Hematopoietic multipotent progenitor cell (in vitro differentiated cells): ENCODE results near the gene ASTN2. TPM values are rescaled to one million over a fixed set of nuclear protein-coding genes. Genes with fewer than 3 reads are reported as not detected.
A peak's percentile ranks its signal among the peaks of the same experiment; 100 is the strongest.

ENCODE experiments used
- DNase-seq, 3 donors: peaks; one replicate each; pipeline ENCODE4 v3.0.0-alpha.2; 2011 to 2015; ENCODE audit warnings: low read depth in 2 of 3, low spot score in 2 of 3
- total RNA-seq: library from RNA; depleted of rRNA; stranded (reverse); fragments of >200 nt; gene quantifications from one replicate; pipeline ENCODE4 v1.2.3, GENCODE V29; 2012

ASTN2 gene
- total RNA-seq, 1 donor = 1.3 TPM

DNA sequence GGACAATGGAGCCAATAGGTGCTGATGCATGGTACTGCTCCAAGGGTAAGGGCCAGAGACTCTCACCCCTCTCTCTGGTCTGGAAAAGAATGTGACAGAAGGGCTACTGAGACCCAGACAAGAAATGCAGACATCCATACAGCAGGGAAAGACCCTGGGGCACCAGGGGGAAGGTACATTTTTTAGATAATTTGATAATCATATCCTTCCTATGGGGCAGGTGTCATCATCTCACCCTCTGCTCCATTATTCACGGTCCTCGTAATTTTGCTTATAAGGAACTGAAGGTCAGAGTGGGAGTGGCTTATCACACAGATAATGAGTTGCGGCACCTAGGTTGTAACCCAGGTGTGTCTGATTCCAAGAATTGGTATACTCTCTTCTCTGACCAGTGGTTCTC is 637.7 kb downstream of the ASTN2 start:
- DNase-seq = no peak

- no peak for DNase-seq
Measured at GRCh38 chr9:116774421-116775180, 640.3 kb downstream of the ASTN2 start.

GRCh38 chr9:116767219-116767618 is 647.6 kb downstream of the ASTN2 start:
- DNase-seq = no peak

- DNase-seq = no peak
Measured at GRCh38 chr9:116765011-116765410, 649.8 kb downstream of the ASTN2 start.

DNA sequence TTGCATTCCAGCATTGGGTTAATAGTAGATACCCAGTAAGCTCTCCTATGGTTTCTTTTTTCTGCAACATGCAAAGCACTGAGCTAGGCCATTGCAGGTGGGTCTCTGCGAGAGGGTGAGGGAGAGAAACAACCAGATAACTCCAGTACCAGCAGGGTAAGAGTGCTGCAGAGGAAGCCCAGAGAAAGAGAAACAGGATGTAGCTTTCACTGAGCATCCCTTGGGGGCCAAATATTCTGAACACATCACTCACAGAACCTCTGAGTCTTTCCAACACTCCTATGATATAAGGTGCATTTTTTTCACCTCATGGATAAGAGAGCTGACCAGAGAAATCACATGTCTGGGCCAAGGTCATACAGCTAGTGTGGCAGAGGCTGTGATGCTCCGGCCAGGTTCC is 651.1 kb downstream of the ASTN2 start:
- no peak for DNase-seq

- no peak for DNase-seq
Measured at GRCh38 chr9:116760636-116761035, 654.2 kb downstream of the ASTN2 start.

DNA sequence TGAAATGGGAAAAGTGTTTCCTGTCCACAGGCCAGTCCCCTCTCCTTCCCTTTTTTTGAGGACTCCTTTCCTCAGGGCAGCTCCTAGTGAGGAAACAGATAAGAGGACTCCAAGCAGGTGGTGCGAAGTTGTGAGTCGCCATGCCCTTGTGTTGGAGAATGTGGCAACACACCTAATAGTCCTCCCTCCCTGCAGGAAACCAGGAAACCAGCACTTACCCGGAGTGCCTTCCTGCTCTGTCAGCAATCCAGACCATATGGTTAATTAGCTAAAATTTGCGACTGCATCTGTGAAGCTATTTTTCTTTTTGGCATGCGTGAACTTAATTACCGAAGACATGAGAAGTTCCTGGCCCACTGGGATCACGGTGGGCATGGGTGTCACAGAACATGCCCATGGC is 657.8 kb downstream of the ASTN2 start:
- no peak for DNase-seq

GRCh38 chr9:116753389-116753788 is 661.5 kb downstream of the ASTN2 start:
- DNase-seq = no peak

DNA sequence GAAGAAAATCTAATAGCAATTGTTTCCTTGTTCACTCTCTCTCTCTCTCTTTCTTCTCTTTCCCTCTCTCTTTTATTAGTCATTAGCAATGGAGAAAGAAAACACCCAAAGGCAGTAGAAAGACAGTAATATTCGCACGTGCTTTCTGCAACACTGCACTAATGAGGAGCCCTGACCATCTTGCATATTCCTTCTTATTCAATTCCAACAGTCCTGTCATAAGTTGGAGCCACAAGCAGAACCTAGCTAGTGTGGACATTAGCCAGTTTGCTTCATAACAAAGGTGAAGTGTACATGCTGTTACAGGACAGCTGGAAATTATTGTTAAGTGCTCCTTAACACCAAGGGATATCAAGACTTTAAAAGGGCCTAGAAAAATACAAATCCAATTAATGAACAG is 664.3 kb downstream of the ASTN2 start:
- DNase-seq = no peak

DNA sequence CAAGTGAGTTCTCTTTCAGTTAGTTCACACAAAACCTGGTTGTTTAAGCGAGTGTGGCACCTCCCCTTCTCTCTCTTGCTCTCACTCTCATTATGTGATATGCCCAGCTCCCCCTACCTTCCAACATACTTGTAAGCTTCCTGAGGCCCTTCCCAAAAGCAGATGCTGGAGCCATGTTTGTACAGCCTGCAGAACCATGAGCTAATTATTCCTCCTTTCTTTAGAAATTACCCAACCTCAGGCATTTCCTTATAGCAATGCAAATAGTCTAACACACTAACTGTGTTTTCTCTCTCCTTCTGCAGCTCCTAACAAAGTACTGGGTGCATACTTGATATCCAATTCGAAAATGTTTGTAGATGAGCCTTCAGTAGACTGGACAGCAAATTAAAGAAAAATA is 665.1 kb downstream of the ASTN2 start:
- no peak for DNase-seq

DNA sequence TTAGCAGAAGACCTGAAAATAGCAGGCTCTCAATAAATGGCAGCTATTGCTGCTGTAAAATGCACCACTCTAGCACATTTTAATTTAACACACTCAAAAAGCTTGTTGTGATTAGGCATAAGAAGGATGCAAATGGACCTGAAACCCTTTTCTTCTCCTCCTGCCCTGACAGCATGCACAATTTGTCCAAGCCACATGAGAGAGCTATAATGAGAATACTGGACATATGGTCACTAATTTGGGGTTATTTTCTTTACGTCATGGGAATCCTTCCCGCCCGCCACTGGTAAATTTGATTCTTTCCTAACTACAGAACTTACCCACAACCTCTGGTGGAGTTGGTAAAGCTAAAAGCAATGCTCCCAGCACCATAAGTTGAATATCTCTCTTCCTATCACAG is 665.7 kb downstream of the ASTN2 start:
- no peak for DNase-seq

DNA sequence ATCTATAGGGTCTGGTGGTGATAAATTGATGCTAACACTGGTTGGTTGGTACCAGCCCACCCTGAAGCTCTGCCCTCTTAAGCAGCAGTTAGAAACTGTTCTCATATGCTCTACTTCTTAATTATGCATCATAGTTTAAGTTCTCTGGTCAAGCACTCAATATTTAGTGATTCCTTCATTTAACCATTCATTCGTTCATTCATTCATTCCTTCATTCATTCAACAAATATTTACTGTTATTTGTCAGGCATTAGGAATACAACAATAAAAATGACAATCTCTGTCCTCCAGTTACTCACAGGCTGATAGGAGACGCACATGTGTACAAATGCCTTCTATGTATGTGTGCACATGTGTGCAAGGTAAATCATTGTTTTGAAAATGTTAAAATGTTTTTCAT is 673.1 kb downstream of the ASTN2 start:
- no peak for DNase-seq

- DNase-seq = no peak
Measured at GRCh38 chr9:116741086-116741740, 673.6 kb downstream of the ASTN2 start.

- peak in 2 of 3 donors; percentile 57 to 79 for DNase-seq
Measured at GRCh38 chr9:116737152-116737546, 677.7 kb downstream of the ASTN2 start.

DNA sequence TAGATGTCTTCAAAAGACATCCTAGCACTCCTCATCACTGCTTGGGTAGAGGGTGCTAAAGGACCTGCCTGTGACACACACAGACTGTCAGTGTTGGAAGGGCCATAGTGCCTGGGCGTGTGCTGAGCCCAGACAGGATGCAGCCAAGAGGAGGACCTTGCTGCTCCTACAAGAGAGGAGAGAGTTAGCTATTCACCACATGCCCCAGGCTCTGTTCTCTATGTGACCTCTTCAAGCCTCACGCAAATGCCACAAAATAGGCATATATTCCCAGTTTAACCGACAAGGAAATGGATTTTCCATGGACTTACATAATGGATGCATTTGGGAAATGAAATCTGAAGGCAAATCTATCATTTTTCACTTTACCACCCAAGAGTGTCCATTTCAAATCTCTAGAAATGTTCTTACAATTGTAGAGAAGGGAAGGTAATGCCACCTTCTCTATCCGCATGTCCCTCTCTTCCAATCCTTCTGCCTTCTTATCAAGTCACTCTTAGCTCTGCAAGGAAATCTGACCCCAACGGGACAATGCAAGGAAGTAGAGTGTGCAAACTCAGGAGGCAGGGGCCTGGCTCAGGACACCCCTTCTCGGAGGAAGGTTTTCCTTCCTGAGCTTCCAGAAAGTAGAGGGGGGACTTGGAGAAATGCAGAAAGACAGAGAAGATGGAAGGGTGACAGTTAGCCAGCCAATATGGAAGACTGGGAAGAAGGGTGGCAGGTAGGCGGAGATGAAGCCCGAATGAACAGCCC is 678.3 kb downstream of the ASTN2 start:
- DNase-seq = no peak

DNA sequence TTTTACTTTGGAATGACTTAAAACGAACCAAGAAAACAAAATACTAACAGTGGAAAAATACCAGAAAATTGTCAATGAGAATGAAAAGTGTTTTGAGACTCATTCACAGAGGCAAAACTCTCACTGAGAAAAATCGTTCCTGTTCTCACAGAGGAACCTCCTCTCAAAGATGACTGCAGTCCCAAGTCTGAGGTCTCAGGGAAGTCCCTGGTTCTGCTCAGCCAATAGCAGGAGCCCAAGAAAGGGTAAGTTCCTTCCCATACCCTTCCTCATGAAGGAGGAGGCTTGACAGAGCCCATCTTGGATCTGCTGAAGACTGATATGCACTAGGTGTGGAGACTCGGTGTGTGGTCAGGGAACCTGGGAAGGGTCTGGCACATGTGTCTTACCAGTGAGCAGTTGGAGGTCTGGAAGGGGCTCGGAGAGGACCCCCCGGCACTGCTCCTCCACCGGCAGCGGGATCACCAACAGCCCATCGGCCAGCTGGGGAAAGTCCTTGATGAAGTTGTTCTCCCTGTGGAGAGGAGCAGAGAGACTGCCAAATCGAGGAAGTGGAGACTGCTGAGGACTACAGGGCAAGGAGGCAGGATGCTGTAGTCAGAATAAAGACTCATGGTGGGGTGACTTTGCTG is 681.7 kb downstream of the ASTN2 start:
- DNase-seq = no peak

DNA sequence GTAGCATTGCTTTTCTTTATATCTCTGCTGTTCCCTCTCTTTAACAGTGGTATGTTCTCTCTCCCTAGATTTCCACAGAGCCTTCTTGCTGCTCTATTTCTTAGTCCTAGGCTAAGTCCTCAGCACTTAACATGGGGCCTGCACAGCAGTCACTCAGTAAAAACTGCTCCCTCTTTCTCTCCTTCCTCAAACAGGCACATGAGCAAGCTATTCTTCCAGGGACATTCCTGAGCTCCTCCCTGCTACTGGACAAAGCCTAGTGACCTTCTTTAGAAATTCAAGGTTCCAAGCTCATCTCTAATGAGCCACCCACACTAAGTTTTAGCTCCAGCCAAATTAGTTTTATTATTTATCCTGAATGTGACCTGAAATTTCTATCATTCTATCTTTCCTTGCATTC is 688.3 kb downstream of the ASTN2 start:
- no peak for DNase-seq

- DNase-seq = no peak
Measured at GRCh38 chr9:116724123-116724522, 690.7 kb downstream of the ASTN2 start.

- no peak for DNase-seq
Measured at GRCh38 chr9:116721944-116722343, 692.9 kb downstream of the ASTN2 start.

DNA sequence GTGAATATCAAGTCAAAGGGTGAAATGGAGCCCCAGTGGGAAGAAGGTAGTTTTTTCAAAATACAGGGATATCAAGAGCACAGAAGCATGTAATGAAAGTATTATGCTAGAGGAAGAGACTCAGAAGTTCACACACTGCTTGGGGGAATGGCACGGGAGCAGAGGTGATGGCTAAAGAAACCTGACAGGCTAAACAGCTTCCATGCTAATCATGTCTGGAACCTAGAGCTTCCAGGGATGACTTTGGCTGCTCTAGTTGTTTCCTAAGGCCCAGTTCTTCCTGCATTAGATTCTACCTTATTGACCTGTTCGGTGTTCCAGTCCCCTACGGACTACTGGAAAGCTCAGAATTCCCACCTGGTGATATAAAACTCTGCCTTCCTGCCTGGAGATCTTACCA is 693.4 kb downstream of the ASTN2 start:
- no peak for DNase-seq

DNA sequence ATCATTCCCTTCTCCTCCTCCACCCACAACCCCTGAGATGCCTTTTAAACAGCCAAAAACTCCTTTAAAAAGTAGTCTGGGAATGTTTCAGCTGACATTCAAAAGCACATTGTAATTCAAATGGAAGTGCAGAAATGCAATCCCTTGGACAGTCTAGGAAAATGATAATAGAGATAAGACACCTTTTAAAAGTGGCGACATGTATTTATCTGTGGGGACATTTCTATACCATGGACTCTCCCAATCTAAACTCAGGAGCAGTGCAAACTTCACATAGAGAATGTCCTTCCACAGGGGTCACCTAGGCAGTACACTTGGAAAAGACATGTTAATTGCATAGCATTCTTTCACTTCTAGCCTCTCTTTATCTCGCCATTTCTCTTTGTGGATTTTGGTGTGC is 694.7 kb downstream of the ASTN2 start:
- no peak for DNase-seq
